Esophagus muscularis mucosa (tissue), 3 donors: ENCODE results near the gene PMF1.

Experiments used
- POLR2AphosphoS5 ChIP-seq, 2 donors: sonication (generic); formaldehyde crosslinking; IDR thresholded peaks; one replicate each; pipeline ENCODE4 v1.6.1; 2017; ENCODE audit warnings: antibody characterized with exemption in 2 of 2
- TF ChIP-seq, protein P1 (sequence below), 3 experiments: fragments of 200-600 bp in 2 of 3; fragments of 450-650 bp in 1 of 3; sonication (generic) in 2 of 3; IDR thresholded peaks; one replicate each; pipeline ENCODE4 v1.5.1; 2017 to 2019; ENCODE audit warnings: antibody characterized with exemption in 3 of 3, mild to moderate bottlenecking in 2 of 3, moderate library complexity in 1 of 3

DNA sequence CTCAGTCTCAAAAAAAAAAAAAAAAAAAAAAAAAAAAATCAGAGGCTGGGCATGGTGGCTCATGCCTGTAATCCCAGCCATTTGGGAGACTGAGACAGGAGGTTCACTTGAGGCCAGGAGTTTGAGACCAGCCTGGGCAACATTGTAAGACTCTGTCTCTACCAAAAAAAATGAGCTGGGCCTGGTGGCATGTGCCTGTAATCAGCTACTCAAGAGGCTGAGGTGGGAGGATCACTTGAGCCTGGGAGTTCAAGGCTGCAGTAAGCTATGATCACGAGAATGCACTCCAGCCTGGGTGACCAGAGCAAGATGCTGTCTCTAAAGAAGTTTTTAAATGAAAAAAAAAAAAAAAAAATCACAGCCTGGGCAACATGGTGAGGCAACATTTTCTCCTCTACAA, 49.1 kb upstream of the PMF1 start:
- TF ChIP-seq, protein P1, sequence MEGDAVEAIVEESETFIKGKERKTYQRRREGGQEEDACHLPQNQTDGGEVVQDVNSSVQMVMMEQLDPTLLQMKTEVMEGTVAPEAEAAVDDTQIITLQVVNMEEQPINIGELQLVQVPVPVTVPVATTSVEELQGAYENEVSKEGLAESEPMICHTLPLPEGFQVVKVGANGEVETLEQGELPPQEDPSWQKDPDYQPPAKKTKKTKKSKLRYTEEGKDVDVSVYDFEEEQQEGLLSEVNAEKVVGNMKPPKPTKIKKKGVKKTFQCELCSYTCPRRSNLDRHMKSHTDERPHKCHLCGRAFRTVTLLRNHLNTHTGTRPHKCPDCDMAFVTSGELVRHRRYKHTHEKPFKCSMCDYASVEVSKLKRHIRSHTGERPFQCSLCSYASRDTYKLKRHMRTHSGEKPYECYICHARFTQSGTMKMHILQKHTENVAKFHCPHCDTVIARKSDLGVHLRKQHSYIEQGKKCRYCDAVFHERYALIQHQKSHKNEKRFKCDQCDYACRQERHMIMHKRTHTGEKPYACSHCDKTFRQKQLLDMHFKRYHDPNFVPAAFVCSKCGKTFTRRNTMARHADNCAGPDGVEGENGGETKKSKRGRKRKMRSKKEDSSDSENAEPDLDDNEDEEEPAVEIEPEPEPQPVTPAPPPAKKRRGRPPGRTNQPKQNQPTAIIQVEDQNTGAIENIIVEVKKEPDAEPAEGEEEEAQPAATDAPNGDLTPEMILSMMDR (IDR thresholded peaks at IDR 0.05), result no peak
- TF ChIP-seq POLR2AphosphoS5 (IDR thresholded peaks at IDR 0.05), result no peak
